HEK293 (cell line): Measurements from ENCODE around the gene ZCCHC14.
A peak's percentile ranks its signal among the peaks of the same experiment; 100 is the strongest.

Experiments used
- CTCF ChIA-PET: fragments of 350-600 bp; formaldehyde crosslinking; extraction: SDS; loops from one replicate; lab custom pipeline; 2021; ENCODE audit warnings: antibody characterized with exemption; lab: Yijun Ruan, JAX
- POLR2A ChIA-PET: fragments of 300-600 bp; formaldehyde crosslinking; extraction: SDS; loops from one replicate; lab custom pipeline; 2020; ENCODE audit warnings: antibody characterized with exemption, inconsistent platforms; lab: Yijun Ruan, JAX
- H3K27ac ChIP-seq: fragments of 200-500 bp; sonication (Bioruptor generic); 2 replicates; pipeline ENCODE4 v1.5.1; 2014; ENCODE audit warnings: low read depth, low read length, control low read depth, inconsistent platforms; ENCODE audit errors: extremely low read depth
- H3K36me3 ChIP-seq, 2 experiments: fragments of 200-500 bp in 1 of 2; sonication (Bioruptor generic) in 1 of 2; 1 replicate in 1 of 2; 2 replicates in 1 of 2; pipeline ENCODE4 v1.5.1; 2014 to 2017; ENCODE audit warnings: inconsistent platforms in 2 of 2, low read length in 2 of 2; ENCODE audit not compliant: control insufficient read depth in 2 of 2, insufficient read depth in 1 of 2
- H3K4me1 ChIP-seq: fragments of 200-500 bp; sonication (Bioruptor generic); 2 replicates; pipeline ENCODE4 v1.5.1; 2014; ENCODE audit warnings: mild to moderate bottlenecking, low read length, inconsistent platforms; ENCODE audit not compliant: control insufficient read depth, insufficient read depth
- H3K4me3 ChIP-seq: 2 replicates; pipeline ENCODE4 v1.5.1; 2011; ENCODE audit warnings: low read depth, mild to moderate bottlenecking, control low read depth, low read length, moderate library complexity
- H3K9me3 ChIP-seq: fragments of 200-500 bp; sonication (Bioruptor generic); 2 replicates; pipeline ENCODE4 v1.5.1; 2014; ENCODE audit warnings: low read depth, low read length, inconsistent platforms; ENCODE audit not compliant: control insufficient read depth, insufficient read depth
- ATF2 ChIP-seq: fragments of 450-650 bp; formaldehyde crosslinking; IDR thresholded peaks from 2 replicates; pipeline ENCODE4 v1.5.1; 2016; ENCODE audit warnings: missing biosample characterization, missing genetic modification characterization, low read depth
- ELK4 ChIP-seq: IDR thresholded peaks from 2 replicates; pipeline ENCODE4 v1.6.1; 2011; ENCODE audit warnings: mild to moderate bottlenecking, low read depth, low read length, borderline replicate concordance
- GLI2 ChIP-seq: fragments of 450-650 bp; formaldehyde crosslinking; IDR thresholded peaks from 2 replicates; pipeline ENCODE4; 2017; ENCODE audit warnings: missing biosample characterization, missing genetic modification characterization, low read depth, borderline replicate concordance
- HOXA7 ChIP-seq: sonication (generic); formaldehyde crosslinking; IDR thresholded peaks from 2 replicates; pipeline ENCODE4 v1.8.1; 2022; ENCODE audit warnings: missing genetic modification reagents, borderline replicate concordance
- KLF7 ChIP-seq: fragments of 450-650 bp; formaldehyde crosslinking; IDR thresholded peaks from 2 replicates; pipeline ENCODE4 v1.5.1; 2016; ENCODE audit warnings: missing biosample characterization, missing genetic modification characterization, borderline replicate concordance
- SP3 ChIP-seq: fragments of 450-650 bp; formaldehyde crosslinking; IDR thresholded peaks from 2 replicates; pipeline ENCODE4 v1.5.1; 2016; ENCODE audit warnings: missing biosample characterization, missing genetic modification characterization
- YY1 ChIP-seq: fragments of 450-650 bp; formaldehyde crosslinking; IDR thresholded peaks from 2 replicates; pipeline ENCODE4 v1.5.1; 2018; ENCODE audit warnings: missing biosample characterization, missing genetic modification characterization
- ZBTB20 ChIP-seq: fragments of 450-650 bp; formaldehyde crosslinking; IDR thresholded peaks from 2 replicates; pipeline ENCODE4 v1.5.1; 2016; ENCODE audit warnings: missing biosample characterization, missing genetic modification characterization
- ZFP3 ChIP-seq: fragments of 450-650 bp; formaldehyde crosslinking; IDR thresholded peaks from 2 replicates; pipeline ENCODE4 v1.5.1; 2016; ENCODE audit warnings: low read depth, missing biosample characterization, missing genetic modification characterization
- ZFP37 ChIP-seq: fragments of 450-650 bp; formaldehyde crosslinking; IDR thresholded peaks from 2 replicates; pipeline ENCODE4 v1.5.1; 2016; ENCODE audit warnings: missing biosample characterization, missing genetic modification characterization
- ZNF19 ChIP-seq: fragments of 450-650 bp; formaldehyde crosslinking; IDR thresholded peaks from 2 replicates; pipeline ENCODE4; 2016; ENCODE audit warnings: missing biosample characterization, missing genetic modification characterization, low read depth
- ZNF274 ChIP-seq, 2 experiments: fragments of 200-500 bp in 1 of 2; fragments of 450-650 bp in 1 of 2; sonication (Bioruptor generic) in 1 of 2; formaldehyde crosslinking in 1 of 2; IDR thresholded peaks; 2 replicates each; pipeline versions ENCODE4 v1.5.1 to v1.6.1; 2014 to 2016; ENCODE audit warnings: borderline replicate concordance in 1 of 2, inconsistent platforms in 1 of 2, low read length in 1 of 2, missing biosample characterization in 1 of 2, missing genetic modification characterization in 1 of 2
- ZNF37A ChIP-seq: fragments of 450-650 bp; IDR thresholded peaks from 2 replicates; pipeline ENCODE4 v1.5.1; 2018; ENCODE audit warnings: missing biosample characterization, missing genetic modification characterization
- ZNF561 ChIP-seq: fragments of 450-650 bp; IDR thresholded peaks from 2 replicates; pipeline ENCODE4 v1.5.1; 2018; ENCODE audit warnings: missing biosample characterization, missing genetic modification characterization, borderline replicate concordance
- ZNF600 ChIP-seq: fragments of 450-650 bp; formaldehyde crosslinking; IDR thresholded peaks from 2 replicates; pipeline ENCODE4 v1.5.1; 2016; ENCODE audit warnings: missing biosample characterization, missing genetic modification characterization
- ZNF621 ChIP-seq: fragments of 450-650 bp; formaldehyde crosslinking; IDR thresholded peaks from 2 replicates; pipeline ENCODE4 v1.5.1; 2017; ENCODE audit warnings: missing biosample characterization, missing genetic modification characterization
- ZNF658 ChIP-seq: fragments of 450-650 bp; formaldehyde crosslinking; IDR thresholded peaks from 2 replicates; pipeline ENCODE4; 2016; ENCODE audit warnings: missing biosample characterization, missing genetic modification characterization
- ZNF677 ChIP-seq: fragments of 450-650 bp; IDR thresholded peaks from 2 replicates; pipeline ENCODE4 v1.5.0; 2018; ENCODE audit warnings: missing biosample characterization, mild to moderate bottlenecking, missing genetic modification characterization, moderate library complexity
- TF ChIP-seq, protein P1 (sequence below): fragments of 450-650 bp; formaldehyde crosslinking; IDR thresholded peaks from 2 replicates; pipeline ENCODE4 v1.5.1; 2016; ENCODE audit warnings: missing biosample characterization, missing genetic modification characterization
- TF ChIP-seq, protein P2 (sequence below): fragments of 450-650 bp; formaldehyde crosslinking; IDR thresholded peaks from 2 replicates; pipeline ENCODE4; 2016; ENCODE audit warnings: missing biosample characterization, missing genetic modification characterization

The ZCCHC14 gene

DNA sequence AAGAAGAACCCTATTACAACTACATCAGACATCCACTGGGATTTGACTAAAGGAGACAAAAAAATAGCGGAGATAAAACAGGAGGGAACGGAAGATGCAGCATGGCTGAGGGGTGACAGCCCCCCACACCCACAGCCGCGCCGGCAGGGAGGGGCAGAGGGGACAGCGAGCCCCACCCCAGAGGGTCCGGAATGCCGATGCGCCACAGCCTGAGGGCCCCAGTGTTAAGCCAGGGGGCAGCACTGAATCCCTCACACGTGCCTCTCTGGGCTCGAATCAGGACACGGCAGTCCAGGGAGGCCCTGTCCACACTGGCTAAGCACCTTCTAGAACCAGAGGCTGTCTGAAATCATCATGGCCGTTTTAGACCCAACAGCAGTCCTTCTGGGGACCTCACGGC, 81.9 kb downstream of the ZCCHC14 start:
- no peak overlapping the region for H3K4me3 ChIP-seq
- POLR2A ChIA-PET = no interaction called here
- TF ChIP-seq ZNF600 (0 out of 2 replicates have a peak, but pooled peaks have one; percentile 17), ZNF561 (no peak)
- TF ChIP-seq, all 188 proteins: peak for 1
- Histone ChIP-seq H3K36me3 (peaks cover 5 to 85% of the 10 kb centered on the region in 2 experiments; a peak in 2 of 3 replicates), H3K27ac (no peak overlapping the region), H3K4me1 (no peaks in the 10 kb centered on the region), H3K9me3 (no peaks in the 10 kb centered on the region)
- CTCF ChIA-PET = no interaction called here

DNA sequence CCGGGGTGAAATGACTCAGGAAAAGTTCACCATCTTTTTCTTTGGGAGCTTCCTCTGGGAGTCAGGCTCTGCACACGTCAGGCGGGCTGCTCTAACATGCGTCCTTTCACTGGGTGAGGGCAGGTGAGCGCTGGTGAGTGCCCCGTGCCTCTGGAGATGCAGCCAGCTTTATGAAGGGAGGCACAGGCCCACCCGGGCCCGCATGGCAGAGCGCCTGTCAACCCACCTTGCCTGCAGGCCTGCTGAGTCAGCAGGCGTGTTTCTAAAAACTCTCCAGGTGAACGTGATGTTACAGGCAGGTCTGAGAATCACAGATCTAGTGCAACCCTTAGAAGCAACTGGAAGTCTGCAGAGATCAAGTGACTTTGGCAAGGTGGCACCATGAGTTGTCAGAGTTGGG, 82.3 kb downstream of the ZCCHC14 start:
- Histone ChIP-seq H3K4me1 (no peaks in the 10 kb centered on the region), H3K9me3 (no peaks in the 10 kb centered on the region), H3K4me3 (no peak overlapping the region), H3K27ac (no peak overlapping the region), H3K36me3 (peaks cover 9 to 87% of the 10 kb centered on the region in 2 experiments; a peak in 2 of 3 replicates)
- no peak for TF ChIP-seq ZBTB20 (tag by site-specific recombination)
- no peak for TF ChIP-seq YY1 (tag by site-specific recombination)
- TF ChIP-seq ZFP37 = no peak
- TF ChIP-seq ZNF19 (tag by site-specific recombination) = no peak
- no peak for TF ChIP-seq ZNF677 (tag by site-specific recombination)
- TF ChIP-seq ZNF621 (tag by site-specific recombination) = no peak
- TF ChIP-seq ATF2 (tag by site-specific recombination) = no peak
- TF ChIP-seq ZNF658 (tag by site-specific recombination) = no peak
- no peak for TF ChIP-seq HOXA7 (CRISPR knock-in tag)
- no peak for TF ChIP-seq KLF7 (tag by site-specific recombination)
- TF ChIP-seq, protein P1, sequence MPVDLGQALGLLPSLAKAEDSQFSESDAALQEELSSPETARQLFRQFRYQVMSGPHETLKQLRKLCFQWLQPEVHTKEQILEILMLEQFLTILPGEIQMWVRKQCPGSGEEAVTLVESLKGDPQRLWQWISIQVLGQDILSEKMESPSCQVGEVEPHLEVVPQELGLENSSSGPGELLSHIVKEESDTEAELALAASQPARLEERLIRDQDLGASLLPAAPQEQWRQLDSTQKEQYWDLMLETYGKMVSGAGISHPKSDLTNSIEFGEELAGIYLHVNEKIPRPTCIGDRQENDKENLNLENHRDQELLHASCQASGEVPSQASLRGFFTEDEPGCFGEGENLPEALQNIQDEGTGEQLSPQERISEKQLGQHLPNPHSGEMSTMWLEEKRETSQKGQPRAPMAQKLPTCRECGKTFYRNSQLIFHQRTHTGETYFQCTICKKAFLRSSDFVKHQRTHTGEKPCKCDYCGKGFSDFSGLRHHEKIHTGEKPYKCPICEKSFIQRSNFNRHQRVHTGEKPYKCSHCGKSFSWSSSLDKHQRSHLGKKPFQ = no peak
- TF ChIP-seq ZNF37A (tag by site-specific recombination) = no peak
- TF ChIP-seq SP3 (tag by site-specific recombination) = no peak
- no peak for TF ChIP-seq ZNF274 (IDR thresholded peaks at IDR 0.05; ENCODE audit: low read length)
- TF ChIP-seq ZNF274 (tag by site-specific recombination; IDR thresholded peaks at IDR 0.05; ENCODE audit: borderline replicate concordance) = no peak
- TF ChIP-seq GLI2 (tag by site-specific recombination) = no peak
- TF ChIP-seq, protein P2, sequence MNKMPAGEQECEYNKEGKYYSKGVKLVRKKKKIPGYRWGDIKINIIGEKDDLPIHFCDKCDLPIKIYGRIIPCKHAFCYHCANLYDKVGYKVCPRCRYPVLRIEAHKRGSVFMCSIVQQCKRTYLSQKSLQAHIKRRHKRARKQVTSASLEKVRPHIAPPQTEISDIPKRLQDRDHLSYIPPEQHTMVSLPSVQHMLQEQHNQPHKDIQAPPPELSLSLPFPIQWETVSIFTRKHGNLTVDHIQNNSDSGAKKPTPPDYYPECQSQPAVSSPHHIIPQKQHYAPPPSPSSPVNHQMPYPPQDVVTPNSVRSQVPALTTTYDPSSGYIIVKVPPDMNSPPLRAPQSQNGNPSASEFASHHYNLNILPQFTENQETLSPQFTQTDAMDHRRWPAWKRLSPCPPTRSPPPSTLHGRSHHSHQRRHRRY (tag by site-specific recombination) = no peak
- no peak for TF ChIP-seq ZFP3 (tag by site-specific recombination)
- no peak for TF ChIP-seq ELK4
- CTCF ChIA-PET = interaction anchor here (0.7 kb wide), 1 partner anchor 167 kb away, joined by 3 read pairs; no protein-coding TSS in a partner anchor
- POLR2A ChIA-PET = no interaction called here
